Fibroblast of lung (primary cell): ENCODE data around the gene NMUR2. TPM values are rescaled to one million over a fixed set of nuclear protein-coding genes. Genes with fewer than 3 reads are reported as not detected.

Source experiments
- DNase-seq, 2 donors: peaks; one replicate each; pipeline versions ENCODE4 v3.0.0 to v3.0.0-alpha.2; 2010; ENCODE audit warnings: low read depth in 2 of 2
- H2AFZ ChIP-seq: 2 replicates; pipeline ENCODE4 v1.5.1; 2012; ENCODE audit warnings: low read length, control low read depth, inconsistent platforms
- H3K27ac ChIP-seq: 2 replicates; pipeline ENCODE4 v1.5.1; 2011; ENCODE audit warnings: low read length, control low read depth; ENCODE audit not compliant: insufficient read depth
- H3K27me3 ChIP-seq: 2 replicates; pipeline ENCODE4 v1.5.1; 2011; ENCODE audit warnings: mild to moderate bottlenecking, low read length; ENCODE audit not compliant: control insufficient read depth, insufficient read depth
- H3K36me3 ChIP-seq: 2 replicates; pipeline ENCODE4 v1.5.1; 2011; ENCODE audit warnings: low read length; ENCODE audit not compliant: control insufficient read depth, insufficient read depth
- H3K4me1 ChIP-seq: 2 replicates; pipeline ENCODE4 v1.5.1; 2011; ENCODE audit warnings: low read length; ENCODE audit not compliant: control insufficient read depth, insufficient read depth; ENCODE audit errors: extremely low read depth
- H3K4me2 ChIP-seq: 2 replicates; pipeline ENCODE4 v1.5.1; 2011; ENCODE audit warnings: low read length, control low read depth; ENCODE audit not compliant: insufficient read depth; ENCODE audit errors: extremely low read depth
- H3K4me3 ChIP-seq, 4 experiments: fragments of 200-600 bp in 1 of 4; sonication (generic) in 1 of 4; replicated peaks in 1 of 4; 2 replicates each; pipeline ENCODE4 v1.5.1; 2011 to 2016; ENCODE audit warnings: low read length in 4 of 4, low read depth in 3 of 4, mild to moderate bottlenecking in 3 of 4, control low read depth in 2 of 4, inconsistent platforms in 1 of 4, mixed read lengths in 1 of 4; ENCODE audit not compliant: insufficient read depth in 1 of 4; ENCODE audit errors: control extremely low read depth in 1 of 4
- H3K79me2 ChIP-seq: 2 replicates; pipeline ENCODE4 v1.5.1; 2012; ENCODE audit warnings: mild to moderate bottlenecking, low read length, inconsistent platforms; ENCODE audit not compliant: control insufficient read depth, insufficient read depth
- H3K9ac ChIP-seq: 2 replicates; pipeline ENCODE4 v1.5.1; 2011; ENCODE audit warnings: mild to moderate bottlenecking, low read length, control low read depth; ENCODE audit not compliant: insufficient read depth
- H3K9me3 ChIP-seq: 2 replicates; pipeline ENCODE4 v1.5.1; 2012; ENCODE audit warnings: low read depth, low read length; ENCODE audit not compliant: control insufficient read depth, insufficient read depth
- H4K20me1 ChIP-seq: 2 replicates; pipeline ENCODE4 v1.5.1; 2011; ENCODE audit warnings: low read length; ENCODE audit not compliant: control insufficient read depth, insufficient read depth; ENCODE audit errors: extremely low read depth
- EZH2 ChIP-seq: IDR thresholded peaks from 2 replicates; pipeline ENCODE4 v1.5.1; 2012; ENCODE audit warnings: low read length, control low read depth, mild to moderate bottlenecking; ENCODE audit errors: missing control alignments
- polyA plus RNA-seq, 2 donors: library from polyadenylated mRNA; depleted of rRNA in 1 of 2; stranded (reverse) in 1 of 2; unstranded in 1 of 2; fragments of >200 nt; gene quantifications; 2 replicates each; pipeline ENCODE4 v1.2.1, GENCODE V29; 2011 to 2012; ENCODE audit warnings: missing spikeins in 1 of 2
- total RNA-seq: library from RNA; depleted of rRNA; stranded (reverse); fragments of >200 nt; gene quantifications from 2 replicates; pipeline ENCODE4 v1.2.1, GENCODE V29; 2014
- TF ChIP-seq, protein P1 (sequence below), 2 donors: IDR thresholded peaks in 1 of 2; conservative IDR thresholded peaks in 1 of 2; 1 replicate in 1 of 2; 2 replicates in 1 of 2; pipeline ENCODE4 v1.5.1; 2011 to 2012; ENCODE audit warnings: low read length in 2 of 2, control low read depth in 1 of 2, inconsistent platforms in 1 of 2, low read depth in 1 of 2, mild to moderate bottlenecking in 1 of 2

NMUR2 gene
- total and polyA plus RNA-seq, 2 donors (not counting 1 experiment from before 2014, with no cell fraction given) = not detected

DNA sequence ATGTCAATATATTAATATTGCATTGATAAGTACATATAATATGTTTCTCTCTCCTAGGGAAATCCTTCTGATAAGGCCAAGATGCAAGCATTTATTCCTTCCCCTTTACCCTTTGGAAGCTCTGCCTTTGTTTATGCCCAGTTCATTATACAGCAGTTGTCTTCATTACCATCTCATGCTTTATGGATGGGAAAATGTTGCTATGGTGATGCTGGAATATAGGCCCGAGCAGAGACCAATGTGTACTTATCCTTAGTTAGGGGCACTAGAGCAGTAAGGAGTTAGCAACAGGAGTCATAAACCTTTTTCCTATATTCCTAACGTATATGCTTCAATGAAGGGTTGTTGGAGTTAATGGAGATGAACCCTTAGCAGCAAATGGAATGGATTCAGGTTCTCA is 19.4 kb upstream of the NMUR2 start:
- no peak overlapping the region for H3K9ac ChIP-seq
- TF ChIP-seq, protein P1, sequence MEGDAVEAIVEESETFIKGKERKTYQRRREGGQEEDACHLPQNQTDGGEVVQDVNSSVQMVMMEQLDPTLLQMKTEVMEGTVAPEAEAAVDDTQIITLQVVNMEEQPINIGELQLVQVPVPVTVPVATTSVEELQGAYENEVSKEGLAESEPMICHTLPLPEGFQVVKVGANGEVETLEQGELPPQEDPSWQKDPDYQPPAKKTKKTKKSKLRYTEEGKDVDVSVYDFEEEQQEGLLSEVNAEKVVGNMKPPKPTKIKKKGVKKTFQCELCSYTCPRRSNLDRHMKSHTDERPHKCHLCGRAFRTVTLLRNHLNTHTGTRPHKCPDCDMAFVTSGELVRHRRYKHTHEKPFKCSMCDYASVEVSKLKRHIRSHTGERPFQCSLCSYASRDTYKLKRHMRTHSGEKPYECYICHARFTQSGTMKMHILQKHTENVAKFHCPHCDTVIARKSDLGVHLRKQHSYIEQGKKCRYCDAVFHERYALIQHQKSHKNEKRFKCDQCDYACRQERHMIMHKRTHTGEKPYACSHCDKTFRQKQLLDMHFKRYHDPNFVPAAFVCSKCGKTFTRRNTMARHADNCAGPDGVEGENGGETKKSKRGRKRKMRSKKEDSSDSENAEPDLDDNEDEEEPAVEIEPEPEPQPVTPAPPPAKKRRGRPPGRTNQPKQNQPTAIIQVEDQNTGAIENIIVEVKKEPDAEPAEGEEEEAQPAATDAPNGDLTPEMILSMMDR (conservative IDR thresholded peaks at IDR 0.05 in 1 of 2, IDR thresholded peaks at IDR 0.05 in 1 of 2; ENCODE audit: low read depth in 1 of 2, low read length in 2 of 2) = no peak
- no peak for TF ChIP-seq EZH2
- no peaks in the 10 kb centered on the region for H3K79me2 ChIP-seq
- no peak overlapping the region for H2AFZ ChIP-seq
- no peaks in the 10 kb centered on the region for H3K27me3 ChIP-seq
- no peak overlapping the region for H3K4me2 ChIP-seq
- H3K9me3 ChIP-seq = no peaks in the 10 kb centered on the region
- H4K20me1 ChIP-seq = no peaks in the 10 kb centered on the region
- no peaks in the 10 kb centered on the region for H3K4me1 ChIP-seq
- no peak for DNase-seq
- no peaks in the 10 kb centered on the region for H3K36me3 ChIP-seq
- no peak overlapping the region for H3K4me3 ChIP-seq
- H3K27ac ChIP-seq = no peak overlapping the region

DNA sequence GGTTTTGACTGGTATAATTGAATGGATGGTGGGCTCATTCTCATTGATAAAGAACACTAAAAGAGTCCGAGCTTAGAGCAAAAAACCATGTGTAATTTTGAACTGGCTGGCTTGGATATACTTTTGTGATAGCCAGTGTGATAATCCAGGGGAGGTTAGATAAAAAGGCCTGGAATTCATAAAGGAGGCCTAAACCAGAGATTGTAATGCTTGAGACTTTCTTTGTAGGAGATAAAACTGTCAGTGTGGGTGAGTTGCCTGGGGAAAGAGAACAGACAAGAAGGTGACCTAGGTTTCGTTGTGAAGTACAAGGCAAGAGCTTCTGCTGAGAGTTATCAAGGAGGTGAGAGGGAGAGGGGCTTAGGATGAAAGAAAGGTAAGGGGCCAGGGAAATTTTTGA is 17.0 kb upstream of the NMUR2 start:
- H3K27ac ChIP-seq = no peak overlapping the region
- no peak overlapping the region for H3K9ac ChIP-seq
- no peaks in the 10 kb centered on the region for H3K27me3 ChIP-seq
- H3K79me2 ChIP-seq = no peaks in the 10 kb centered on the region
- no peak overlapping the region for H3K4me2 ChIP-seq
- no peak overlapping the region for H2AFZ ChIP-seq
- H3K36me3 ChIP-seq = no peaks in the 10 kb centered on the region
- H3K4me1 ChIP-seq = no peaks in the 10 kb centered on the region
- no peak overlapping the region for H3K4me3 ChIP-seq
- TF ChIP-seq, protein P1 (conservative IDR thresholded peaks at IDR 0.05 in 1 of 2, IDR thresholded peaks at IDR 0.05 in 1 of 2; ENCODE audit: low read depth in 1 of 2, low read length in 2 of 2) = no peak
- no peak for TF ChIP-seq EZH2
- H4K20me1 ChIP-seq = no peaks in the 10 kb centered on the region
- DNase-seq = no peak
- no peaks in the 10 kb centered on the region for H3K9me3 ChIP-seq

DNA sequence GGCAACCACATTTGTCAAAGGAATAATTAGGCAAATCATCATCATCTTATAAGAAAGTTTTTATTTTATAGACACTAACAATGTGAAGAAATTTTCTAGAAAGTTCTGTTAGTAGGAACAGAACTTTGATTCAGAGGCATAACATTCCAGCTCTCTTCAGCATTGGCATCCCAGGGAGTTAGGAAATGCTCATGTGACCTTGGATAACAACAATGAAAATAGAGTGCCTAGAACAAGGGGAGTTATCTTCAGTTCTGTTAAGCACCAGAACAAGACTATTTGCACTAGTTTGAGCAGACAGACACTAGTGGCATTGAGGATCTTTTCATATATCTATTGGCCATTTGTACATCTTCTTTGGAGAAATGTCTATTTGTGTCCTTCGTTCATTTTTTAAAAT is 7.0 kb upstream of the NMUR2 start:
- no peak for TF ChIP-seq EZH2
- TF ChIP-seq, protein P1 (conservative IDR thresholded peaks at IDR 0.05 in 1 of 2, IDR thresholded peaks at IDR 0.05 in 1 of 2; ENCODE audit: low read depth in 1 of 2, low read length in 2 of 2) = no peak
- Histone ChIP-seq H3K36me3 (no peaks in the 10 kb centered on the region), H3K4me1 (no peaks in the 10 kb centered on the region), H2AFZ (no peak overlapping the region), H3K9me3 (no peaks in the 10 kb centered on the region), H3K27me3 (no peaks in the 10 kb centered on the region), H4K20me1 (no peaks in the 10 kb centered on the region), H3K9ac (no peak overlapping the region), H3K4me3 (no peak overlapping the region), H3K79me2 (no peaks in the 10 kb centered on the region), H3K4me2 (no peak overlapping the region), H3K27ac (no peak overlapping the region)
- no peak for DNase-seq
